Right lobe of liver (tissue), 6 donors: ENCODE results near the gene RSAD2. TPM values are rescaled to one million over a fixed set of nuclear protein-coding genes. Genes with fewer than 3 reads are reported as not detected.

ENCODE experiments used
- ATAC-seq, 4 donors: fragments of 200-7000 bp; cut with Tn5 transposase; one replicate each; pipeline ENCODE4 v1.9.1; 2020; ENCODE audit warnings: mild to moderate bottlenecking in 4 of 4, moderate library complexity in 4 of 4
- DNase-seq, 3 donors: peaks; one replicate each; pipeline ENCODE4 v3.0.0-alpha.2; 2020
- H3K27ac ChIP-seq, 3 donors: fragments of 200-600 bp; one replicate each; pipeline ENCODE4 v1.8.0; 2022
- H3K27me3 ChIP-seq, 2 donors: fragments of 200-600 bp; one replicate each; pipeline ENCODE4 v1.8.0; 2022
- H3K36me3 ChIP-seq, 4 donors: fragments of 200-600 bp; sonication (generic) in 1 of 4; one replicate each; pipeline versions ENCODE4 v1.5.1 to v1.8.0; 2017 to 2022; ENCODE audit warnings: control low read depth in 1 of 4
- H3K4me1 ChIP-seq, 4 donors: fragments of 200-600 bp; sonication (generic) in 1 of 4; one replicate each; pipeline versions ENCODE4 v1.5.1 to v1.8.0; 2017 to 2022; ENCODE audit warnings: control low read depth in 1 of 4
- H3K4me3 ChIP-seq, 3 donors: fragments of 200-600 bp; one replicate each; pipeline ENCODE4 v1.8.0; 2022
- H3K9me3 ChIP-seq, 4 donors: fragments of 200-600 bp; sonication (generic) in 1 of 4; one replicate each; pipeline versions ENCODE4 v1.5.1 to v1.8.0; 2017 to 2022; ENCODE audit warnings: control low read depth in 1 of 4
- CTCF ChIP-seq, 4 donors: fragments of 200-600 bp in 3 of 4; fragments of 450-650 bp in 1 of 4; IDR thresholded peaks; one replicate each; pipeline versions ENCODE4 v1.5.1 to v1.8.0; 2016 to 2022; ENCODE audit warnings: antibody characterized with exemption in 4 of 4, mild to moderate bottlenecking in 2 of 4
- POLR2A ChIP-seq: fragments of 450-650 bp; IDR thresholded peaks from one replicate; pipeline ENCODE4 v1.6.1; 2017; ENCODE audit warnings: antibody characterized with exemption, mild to moderate bottlenecking
- WGBS: methylation state at CpG from one replicate; pipeline ENCODE4 v1.1.6; 2018; ENCODE audit warnings: low coverage, low lambda C conversion rate; ENCODE audit not compliant: insufficient coverage; ENCODE audit errors: missing lambda C conversion rate; 5-methylcytosine and 5-hydroxymethylcytosine counted together
- intact Hi-C, 2 donors: fragments of 100-400 bp; cut with DNase I; formaldehyde crosslinking; loops; one replicate each; pipeline versions ENCODE4 v1.11.2 to v1.14.1; 2022
- total RNA-seq, 6 experiments: library from RNA; depleted of rRNA in 2 of 6; stranded (reverse); fragments of >200 nt in 2 of 6; fragmentation: NEBNext Ultra II Directional in 3 of 6; extraction: Animal tissue kit (Norgen Biotek cat#: 25700) in 3 of 6; gene quantifications; one replicate each; pipeline versions ENCODE4 v1.1.0 to v1.2.4, GENCODE V29; 2016 to 2023
- donor health status: DM: no; HTN: yes; CAD: no.
- donor health status: DM: no; HTN: no; CAD: no.
- donor health status: DM: no; HTN: no; CAD: no.
- donor health status: DM: no; HTN: yes; CAD: no.
- donor health status: DM: no; HTN: yes; CAD: no.

RSAD2 gene
- total RNA-seq, 6 experiments from 2014 or later: 0.37 to 2.7 (median 1.1) TPM

GRCh38 chr2:6928452-6928851 lies 50.9 kb downstream of the RSAD2 start:
- DNase-seq (no peak), ATAC-seq (no peak)
- Histone ChIP-seq H3K27ac (no peak overlapping the region), H3K9me3 (no peaks in the 10 kb centered on the region), H3K36me3 (no peaks in the 10 kb centered on the region), H3K4me3 (no peak overlapping the region), H3K27me3 (no peaks in the 10 kb centered on the region), H3K4me1 (no peaks in the 10 kb centered on the region)
- TF ChIP-seq POLR2A (no peak), CTCF (IDR thresholded peaks at IDR 0.05) (no peak)
- intact Hi-C loops: no loop called here
- 79% methylated on average over 8 of the region's 9 CpGs for WGBS

DNA sequence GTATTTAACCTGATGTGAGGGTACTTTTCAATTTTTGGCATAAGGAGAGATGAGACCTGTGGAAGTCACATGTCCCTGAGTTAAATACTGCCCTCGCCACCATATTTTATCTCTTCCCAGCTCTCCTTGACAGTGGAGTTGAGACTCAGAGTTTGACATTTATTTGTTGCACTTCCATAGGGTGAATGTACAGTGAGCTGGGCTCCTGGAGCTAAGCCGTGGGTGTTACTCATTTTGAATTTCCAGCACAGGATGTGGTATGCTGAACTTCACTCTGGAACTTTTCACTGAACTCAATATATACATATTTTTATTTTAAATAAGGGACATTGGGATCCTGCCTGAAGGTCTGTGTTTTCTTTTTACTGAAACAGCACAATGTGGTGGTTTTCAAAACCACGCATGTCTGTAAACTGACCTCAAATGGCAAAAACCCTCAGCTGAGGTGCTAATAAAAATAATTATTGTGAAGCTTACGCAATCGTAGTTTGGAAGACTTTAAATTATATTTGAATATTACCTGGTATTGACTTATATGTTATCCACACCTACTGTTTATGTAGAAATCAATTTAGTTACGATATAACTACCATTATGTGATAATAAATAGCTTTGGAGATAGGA lies 51.7 kb downstream of the RSAD2 start:
- Histone ChIP-seq H3K27ac (no peak overlapping the region), H3K27me3 (no peaks in the 10 kb centered on the region), H3K9me3 (no peaks in the 10 kb centered on the region), H3K4me1 (no peaks in the 10 kb centered on the region), H3K4me3 (no peak overlapping the region), H3K36me3 (no peaks in the 10 kb centered on the region)
- 60% methylated on average over 6 of the region's 6 CpGs for WGBS
- intact Hi-C loops: no loop called here
- ATAC-seq (no peak), DNase-seq (no peak)
- TF ChIP-seq POLR2A (no peak), CTCF (IDR thresholded peaks at IDR 0.05) (no peak)

DNA sequence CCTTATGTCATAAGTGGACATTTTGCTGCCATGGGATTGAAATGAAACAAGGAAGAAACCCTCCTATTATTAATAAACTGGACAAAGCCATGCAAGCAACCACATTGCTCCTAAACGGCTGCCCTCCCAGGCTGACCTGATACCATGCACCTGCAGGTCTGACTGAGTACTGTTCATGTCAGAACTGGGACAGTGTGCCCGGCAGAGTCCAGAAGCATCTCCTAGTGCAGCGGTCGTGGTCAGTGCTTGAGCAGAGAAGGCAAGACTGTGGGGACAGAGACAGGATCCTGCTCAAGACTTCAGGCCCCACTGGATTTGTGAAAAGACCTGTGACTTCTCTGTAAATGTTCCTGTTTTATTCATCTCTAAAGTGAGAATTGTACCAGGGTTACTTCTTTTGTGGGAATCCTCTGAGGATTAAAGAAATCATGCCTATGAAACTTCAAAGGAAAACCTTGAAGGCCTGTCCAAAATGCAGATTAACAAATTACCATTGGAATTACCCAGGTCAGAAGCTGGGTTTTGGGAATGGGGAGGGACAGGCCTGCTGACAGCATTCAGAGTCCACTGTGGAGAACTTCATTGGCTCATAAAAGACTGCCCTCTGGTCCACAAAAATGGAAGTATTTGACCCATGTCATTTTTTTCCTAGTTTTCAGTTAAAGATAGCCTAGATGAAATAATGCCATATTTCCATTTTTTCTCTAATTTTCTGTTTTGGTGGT lies 53.5 kb downstream of the RSAD2 start:
- no peaks in the 10 kb centered on the region for H3K9me3 ChIP-seq
- H3K4me1 ChIP-seq: no peaks in the 10 kb centered on the region
- ATAC-seq (no peak), DNase-seq (no peak)
- H3K36me3 ChIP-seq: no peaks in the 10 kb centered on the region
- 91% methylated on average over 4 of the region's 4 CpGs for WGBS
- no peaks in the 10 kb centered on the region for H3K27me3 ChIP-seq
- no peak overlapping the region for H3K4me3 ChIP-seq
- no peak for TF ChIP-seq POLR2A
- no peak for TF ChIP-seq CTCF (IDR thresholded peaks at IDR 0.05)
- intact Hi-C loops: no loop called here
- no peak overlapping the region for H3K27ac ChIP-seq

GRCh38 chr2:6931753-6932152 lies 54.2 kb downstream of the RSAD2 start:
- Histone ChIP-seq H3K9me3 (no peaks in the 10 kb centered on the region), H3K27ac (no peak overlapping the region), H3K36me3 (no peaks in the 10 kb centered on the region), H3K4me1 (no peaks in the 10 kb centered on the region), H3K27me3 (no peaks in the 10 kb centered on the region), H3K4me3 (no peak overlapping the region)
- WGBS: 29% methylated on average over 1 of the region's 1 CpG
- intact Hi-C loops: no loop called here
- no peak for ATAC-seq
- TF ChIP-seq POLR2A (no peak), CTCF (IDR thresholded peaks at IDR 0.05) (no peak)
- no peak for DNase-seq
